Measurements from ENCODE around the gene MAD2L2. TPM values are rescaled to one million over a fixed set of nuclear protein-coding genes. Genes with fewer than 3 reads are reported as not detected.
A peak's percentile ranks its signal among the peaks of the same experiment; 100 is the strongest.

MAD2L2 gene
- total and polyA plus RNA-seq, 8 donors, result 25.7 to 56.1 (median 45.6) TPM

GRCh38 chr1:11721311-11721710 lies 40.4 kb upstream of the MAD2L2 start:
- ATAC-seq, result no peak

GRCh38 chr1:11720525-11720924 lies 39.6 kb upstream of the MAD2L2 start:
- Histone ChIP-seq H3K27ac (no peak overlapping the region), H3K9me3 (no peaks in the 10 kb centered on the region), H3K27me3 (no peaks in the 10 kb centered on the region), H3K4me1 (peaks cover 0 to 43% of the 10 kb centered on the region in 2 donors), H3K36me3 (no peaks in the 10 kb centered on the region), H3K4me3 (no peak overlapping the region)
- no peak for DNase-seq
- intact Hi-C loops (cut with DNase I), result loop anchor here in 1 of 2 donors (5.0 kb wide), 1 partner anchor 68 kb away; the partner anchor contains the start of genes FBXO2 and FBXO44
- ATAC-seq, result no peak
- no peak for TF ChIP-seq CTCF (IDR thresholded peaks at IDR 0.05)

More at GRCh38 chr1:11721311-11721710, 40.4 kb upstream of the MAD2L2 start:
- Histone ChIP-seq H3K27me3 (no peaks in the 10 kb centered on the region), H3K4me3 (no peak overlapping the region), H3K4me1 (peaks cover 0 to 51% of the 10 kb centered on the region in 2 donors), H3K27ac (no peak overlapping the region), H3K9me3 (no peaks in the 10 kb centered on the region), H3K36me3 (no peaks in the 10 kb centered on the region)
- intact Hi-C loops (cut with DNase I), result loop anchor here in 1 of 2 donors (5.0 kb wide), 1 partner anchor 69 kb away; the partner anchor contains the start of genes FBXO2 and FBXO44
- TF ChIP-seq CTCF (IDR thresholded peaks at IDR 0.05), result no peak
- DNase-seq, result no peak

GRCh38 chr1:11720033-11720376 lies 39.1 kb upstream of the MAD2L2 start:
- Histone ChIP-seq H3K4me1 (peaks cover 0 to 37% of the 10 kb centered on the region in 2 donors), H3K36me3 (no peaks in the 10 kb centered on the region), H3K9me3 (no peaks in the 10 kb centered on the region), H3K4me3 (peak overlapping the region in 1 of 2 donors; percentile 50), H3K27me3 (no peaks in the 10 kb centered on the region), H3K27ac (peak overlapping the region in 1 of 2 donors; percentile 95)
- peak in 1 of 2 donors; percentile 41 for TF ChIP-seq CTCF (IDR thresholded peaks at IDR 0.05)
- intact Hi-C loops (cut with DNase I), result loop anchor here in 1 of 2 donors (5.0 kb wide), 1 partner anchor 68 kb away; the partner anchor contains the start of genes FBXO2 and FBXO44
- DNase-seq (no peak), ATAC-seq (no peak)

GRCh38 chr1:11719313-11720032 lies 38.5 kb upstream of the MAD2L2 start:
- intact Hi-C loops (cut with DNase I), result loop anchor here in 1 of 2 donors (5.0 kb wide), 1 partner anchor 67 kb away; the partner anchor contains the start of genes FBXO2 and FBXO44
- no peaks in the 10 kb centered on the region for H3K36me3 ChIP-seq
- no peaks in the 10 kb centered on the region for H3K27me3 ChIP-seq
- H3K9me3 ChIP-seq, result no peaks in the 10 kb centered on the region
- peak overlapping the region; percentile 22 to 50 for H3K4me3 ChIP-seq
- peak overlapping the region in 1 of 2 donors; percentile 95 for H3K27ac ChIP-seq
- peaks cover 0 to 32% of the 10 kb centered on the region in 2 donors for H3K4me1 ChIP-seq
- DNase-seq (peak in 3 of 4 donors; percentile 80 to 91 (median 86)), ATAC-seq (peak; percentile 96)
- TF ChIP-seq CTCF (IDR thresholded peaks at IDR 0.05), result peak; percentile 94 to 95

GRCh38 chr1:11714831-11715575 lies 34.1 kb upstream of the MAD2L2 start:
- H3K4me3 ChIP-seq, result no peak overlapping the region
- TF ChIP-seq CTCF (IDR thresholded peaks at IDR 0.05), result no peak
- peaks cover 0 to 17% of the 10 kb centered on the region in 2 donors for H3K27me3 ChIP-seq
- ATAC-seq, result no peak
- H3K27ac ChIP-seq, result no peak overlapping the region
- no peaks in the 10 kb centered on the region for H3K9me3 ChIP-seq
- intact Hi-C loops (cut with DNase I), result no loop called here
- no peak for DNase-seq
- peaks cover 0 to 13% of the 10 kb centered on the region in 2 donors for H3K4me1 ChIP-seq
- no peaks in the 10 kb centered on the region for H3K36me3 ChIP-seq

Measured in left lung (tissue), 10 donors.